Adrenal gland (tissue), 12 donors: ENCODE results near the gene SPATA6. TPM values are rescaled to one million over a fixed set of nuclear protein-coding genes. Genes with fewer than 3 reads are reported as not detected.

Experiments used
- DNase-seq, 7 donors: peaks; one replicate each; pipeline ENCODE4 v3.0.0-alpha.2; 2019 to 2020
- H3K27ac ChIP-seq, 5 donors: fragments of 200-600 bp; sonication (generic) in 4 of 5; 1 replicate in 3 of 5; 2 replicates in 2 of 5; pipeline versions ENCODE4 v1.5.1 to v1.8.0; 2016 to 2020; ENCODE audit warnings: mild to moderate bottlenecking in 1 of 5
- H3K27me3 ChIP-seq: fragments of 200-600 bp; 2 replicates; pipeline ENCODE4 v1.8.0; 2021
- H3K36me3 ChIP-seq, 2 donors: fragments of 200-600 bp; replicated peaks in 1 of 2; 1 replicate in 1 of 2; 2 replicates in 1 of 2; pipeline versions ENCODE4 v1.5.1 to v1.8.0; 2018 to 2022
- H3K4me1 ChIP-seq, 2 donors: fragments of 200-600 bp; replicated peaks in 1 of 2; 1 replicate in 1 of 2; 2 replicates in 1 of 2; pipeline versions ENCODE4 v1.5.1 to v1.8.0; 2018 to 2021
- H3K4me3 ChIP-seq, 4 donors: fragments of 200-600 bp; sonication (generic) in 3 of 4; one replicate each; pipeline ENCODE4 v1.5.1; 2016 to 2018
- H3K9me3 ChIP-seq, 3 donors: fragments of 200-600 bp; sonication (generic) in 1 of 3; replicated peaks in 1 of 3; 1 replicate in 2 of 3; 2 replicates in 1 of 3; pipeline versions ENCODE4 v1.5.1 to v1.8.0; 2016 to 2021
- POLR2A ChIP-seq, 2 donors: fragments of 450-650 bp; IDR thresholded peaks; one replicate each; pipeline ENCODE4 v1.6.1; 2017; ENCODE audit warnings: antibody characterized with exemption in 2 of 2, mild to moderate bottlenecking in 2 of 2, moderate library complexity in 1 of 2
- WGBS, 4 donors: extraction: QIAGEN DNeasy Blood & Tissue Kit in 2 of 4; methylation state at CpG; one replicate each; pipeline versions ENCODE4 v1.1.5 to v1.1.7; 2013 to 2017; 5-methylcytosine and 5-hydroxymethylcytosine counted together
- intact Hi-C, 2 donors: fragments of 100-400 bp; cut with DNase I; formaldehyde crosslinking; loops; one replicate each; pipeline versions ENCODE4 v1.14.1 to v1.15.0; 2022 to 2023
- polyA plus RNA-seq, 3 donors: library from polyadenylated mRNA; stranded (reverse); fragments of 200-250 nt in 2 of 3; fragments of 350-450 nt in 1 of 3; fragmentation: Illumina TruSeq in 1 of 3; extraction: RNeasy Lipid Tissue Mini Kit (QIAGEN cat#74804) in 1 of 3; gene quantifications; one replicate each; pipeline ENCODE4 v1.2.3, GENCODE V29; 2013 to 2014
- total RNA-seq, 9 donors: library from RNA; depleted of rRNA in 4 of 9; stranded (reverse); fragments of >200 nt in 4 of 9; fragments of 120-200 nt in 1 of 9; fragmentation: NEBNext Ultra II Directional in 1 of 9; extraction: Animal tissue kit (Norgen Biotek cat#: 25700) in 1 of 9; gene quantifications; one replicate each; pipeline versions ENCODE4 v1.1.0 to v1.2.4, GENCODE V29; 2013 to 2023
- TF ChIP-seq, protein P1 (sequence below), 6 experiments: fragments of 450-650 bp in 4 of 6; fragments of 200-600 bp in 2 of 6; sonication (generic) in 1 of 6; IDR thresholded peaks; 1 replicate in 5 of 6; 2 replicates in 1 of 6; pipeline versions ENCODE4 v1.5.1 to v1.8.0; 2016 to 2021; ENCODE audit warnings: antibody characterized with exemption in 6 of 6, mild to moderate bottlenecking in 2 of 6, moderate library complexity in 1 of 6
- donor health status: healthy with polysubstance abuse.
- donor health status: Bipolar disorder and iron deficiency.
- donor health status: DM: yes; HTN: yes; CAD: no.
- donor health status: DM: no; HTN: no; CAD: no.
- donor health status: DM: no; HTN: no; CAD: no.
- donor health status: DM: yes; HTN: yes; CAD: no.

The SPATA6 gene
- total and polyA plus RNA-seq, 12 donors = 7.3 to 54.3 (median 20.5) TPM

DNA sequence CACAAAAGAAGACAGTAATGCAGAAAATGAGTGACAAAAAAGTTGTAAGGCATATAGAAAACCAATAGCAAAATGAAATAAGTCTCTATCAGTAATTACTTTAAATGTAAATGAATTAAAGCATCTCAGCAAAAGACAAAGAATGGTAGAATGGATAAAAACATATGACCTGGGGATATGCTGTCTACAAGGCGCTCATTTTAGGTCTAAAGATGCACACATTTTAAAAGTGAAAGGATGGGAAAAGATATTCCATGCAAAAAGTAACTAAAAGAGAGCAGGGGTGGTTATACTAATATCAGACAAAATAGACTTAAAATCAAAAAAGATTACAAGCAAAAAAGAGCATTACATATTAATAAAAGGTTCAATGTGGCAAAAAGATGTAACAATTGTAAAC, 41.2 kb downstream of the SPATA6 start:
- intact Hi-C loops = no loop called here
- Histone ChIP-seq H3K27ac (no peak overlapping the region), H3K9me3 (peaks cover 0 to 7% (median 0%) of the 10 kb centered on the region in 3 donors), H3K36me3 (no peaks in the 10 kb centered on the region), H3K4me3 (no peak overlapping the region), H3K4me1 (peaks cover 4 to 21% of the 10 kb centered on the region in 2 donors), H3K27me3 (no peaks in the 10 kb centered on the region)
- no peak for DNase-seq
- no peak for TF ChIP-seq POLR2A (IDR thresholded peaks at IDR 0.05)
- TF ChIP-seq, protein P1, sequence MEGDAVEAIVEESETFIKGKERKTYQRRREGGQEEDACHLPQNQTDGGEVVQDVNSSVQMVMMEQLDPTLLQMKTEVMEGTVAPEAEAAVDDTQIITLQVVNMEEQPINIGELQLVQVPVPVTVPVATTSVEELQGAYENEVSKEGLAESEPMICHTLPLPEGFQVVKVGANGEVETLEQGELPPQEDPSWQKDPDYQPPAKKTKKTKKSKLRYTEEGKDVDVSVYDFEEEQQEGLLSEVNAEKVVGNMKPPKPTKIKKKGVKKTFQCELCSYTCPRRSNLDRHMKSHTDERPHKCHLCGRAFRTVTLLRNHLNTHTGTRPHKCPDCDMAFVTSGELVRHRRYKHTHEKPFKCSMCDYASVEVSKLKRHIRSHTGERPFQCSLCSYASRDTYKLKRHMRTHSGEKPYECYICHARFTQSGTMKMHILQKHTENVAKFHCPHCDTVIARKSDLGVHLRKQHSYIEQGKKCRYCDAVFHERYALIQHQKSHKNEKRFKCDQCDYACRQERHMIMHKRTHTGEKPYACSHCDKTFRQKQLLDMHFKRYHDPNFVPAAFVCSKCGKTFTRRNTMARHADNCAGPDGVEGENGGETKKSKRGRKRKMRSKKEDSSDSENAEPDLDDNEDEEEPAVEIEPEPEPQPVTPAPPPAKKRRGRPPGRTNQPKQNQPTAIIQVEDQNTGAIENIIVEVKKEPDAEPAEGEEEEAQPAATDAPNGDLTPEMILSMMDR (IDR thresholded peaks at IDR 0.05) = no peak
- WGBS, 4 donors = 82 to 100% (median 95%) methylated on average over 1 of the region's 1 CpG

DNA sequence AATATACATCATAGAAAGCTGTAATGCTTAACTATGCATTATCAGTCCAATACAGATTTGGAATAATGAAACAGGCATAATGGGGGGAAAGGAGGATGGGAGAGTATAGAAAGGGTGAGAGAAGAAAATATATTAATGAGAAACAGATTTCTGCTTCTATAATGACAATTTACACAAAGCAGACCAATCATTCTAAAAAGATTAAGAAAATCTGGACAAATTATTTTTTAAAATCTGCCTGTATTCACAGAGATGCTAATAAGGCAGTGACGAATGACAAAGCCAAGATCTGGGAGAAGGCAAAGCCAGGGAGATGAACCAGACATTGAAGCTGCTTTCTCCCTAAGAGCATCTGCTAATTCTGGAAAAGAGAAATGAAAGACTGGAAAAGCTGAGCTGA, 50.0 kb downstream of the SPATA6 start:
- DNase-seq = no peak
- peaks cover 4 to 28% of the 10 kb centered on the region in 2 donors for H3K4me1 ChIP-seq
- no peak overlapping the region for H3K27ac ChIP-seq
- WGBS, 4 donors = 66 to 82% (median 71%) methylated on average over 1 of the region's 1 CpG
- no peak overlapping the region for H3K4me3 ChIP-seq
- H3K9me3 ChIP-seq = no peaks in the 10 kb centered on the region
- H3K36me3 ChIP-seq = no peaks in the 10 kb centered on the region
- TF ChIP-seq, protein P1 (IDR thresholded peaks at IDR 0.05) = no peak
- TF ChIP-seq POLR2A (IDR thresholded peaks at IDR 0.05) = no peak
- intact Hi-C loops = no loop called here
- H3K27me3 ChIP-seq = no peaks in the 10 kb centered on the region

DNA sequence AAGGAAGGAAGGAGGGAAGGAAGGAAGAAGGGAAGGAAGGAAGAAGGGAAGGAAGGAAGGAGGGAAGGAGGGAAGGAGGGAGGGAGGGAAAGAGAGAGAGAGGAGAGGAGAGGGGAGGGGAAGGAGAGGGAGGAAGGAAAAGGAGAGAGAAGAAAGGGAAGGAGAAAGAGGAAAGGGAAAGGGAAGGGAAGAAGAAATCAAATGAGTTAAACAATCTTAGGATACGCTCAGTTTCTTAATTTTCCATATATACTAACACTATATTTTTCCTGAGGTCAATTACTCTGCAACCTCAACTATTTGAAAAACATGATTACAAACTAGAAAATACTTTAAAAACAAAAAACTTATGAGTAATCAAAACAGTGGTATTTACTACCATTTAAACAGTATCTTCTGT, 53.3 kb downstream of the SPATA6 start:
- Histone ChIP-seq H3K27ac (no peak overlapping the region), H3K27me3 (no peaks in the 10 kb centered on the region), H3K4me1 (peaks cover 10 to 17% of the 10 kb centered on the region in 2 donors), H3K4me3 (no peak overlapping the region), H3K36me3 (no peaks in the 10 kb centered on the region), H3K9me3 (no peaks in the 10 kb centered on the region)
- intact Hi-C loops = no loop called here
- TF ChIP-seq, protein P1 (IDR thresholded peaks at IDR 0.05) = no peak
- no peak for TF ChIP-seq POLR2A (IDR thresholded peaks at IDR 0.05)
- WGBS, 4 donors = 96 to 100% (median 97%) methylated on average over 1 of the region's 1 CpG
- DNase-seq = no peak

DNA sequence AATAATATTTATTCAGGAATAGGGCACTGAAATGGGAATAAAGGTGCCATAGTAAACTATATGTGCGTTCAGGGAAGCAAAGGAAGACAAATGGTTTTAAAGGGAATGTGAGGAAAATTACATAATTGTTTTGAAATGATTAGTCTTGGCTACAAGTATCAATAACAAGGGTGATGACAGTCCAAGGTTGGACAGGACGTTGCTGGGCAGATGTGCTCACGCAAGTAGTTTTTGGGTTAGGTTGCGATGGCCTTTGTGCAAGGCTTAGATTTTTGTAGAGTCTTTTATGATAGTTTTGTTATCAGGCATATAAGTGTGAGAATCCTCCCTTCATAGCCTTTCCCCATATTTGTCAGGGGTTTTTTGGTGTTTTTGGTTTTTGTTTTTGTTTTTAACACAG, 57.0 kb downstream of the SPATA6 start:
- H3K27ac ChIP-seq = peak overlapping the region in 4 of 5 donors; percentile 3 to 57 (median 26)
- intact Hi-C loops = no loop called here

More for the DNA sequence above, 57.0 kb downstream of the SPATA6 start:
- Histone ChIP-seq H3K4me1 (peaks cover 8 to 10% of the 10 kb centered on the region in 2 donors), H3K4me3 (no peak overlapping the region), H3K27me3 (no peaks in the 10 kb centered on the region), H3K9me3 (no peaks in the 10 kb centered on the region), H3K36me3 (no peaks in the 10 kb centered on the region)
- peak in 6 of 7 donors; percentile 40 to 75 (median 62) for DNase-seq
- 38 to 64% (median 44%) methylated on average over 4 of the region's 4 CpGs for WGBS, 4 donors
- TF ChIP-seq, protein P1 (IDR thresholded peaks at IDR 0.05) = no peak
- no peak for TF ChIP-seq POLR2A (IDR thresholded peaks at IDR 0.05)
